ENCODE measurements around the gene SLC2A1.
"Not testable (repeated sequence)": the region's sequence is repeated elsewhere in the genome, so short reads cannot be mapped to it uniquely, and the experiment has no call there.

SLC2A1 gene

GRCh38 chr1:42923367-42924081 is 35.1 kb downstream of the SLC2A1 start:
- H3K9me3 ChIP-seq (ENCODE audit: control insufficient read depth in 5 of 5, low read length in 5 of 5), result no peaks in the 10 kb centered on the region
- H3K4me1 ChIP-seq (ENCODE audit: control insufficient read depth in 5 of 5, insufficient read depth in 5 of 5, low read length in 5 of 5), result peaks cover 0 to 16% (median 8%) of the 10 kb centered on the region in 5 donors
- H3K9ac ChIP-seq (ENCODE audit: low read length in 5 of 5), result peak overlapping the region in 3 of 5 donors; percentile 34 to 80 (median 53)
- peak overlapping the region; percentile 72 to 89 (median 83) for H3K4me3 ChIP-seq (ENCODE audit: low read depth in 1 of 5, low read length in 5 of 5)
- H3K27me3 ChIP-seq (ENCODE audit: control insufficient read depth in 5 of 5, insufficient read depth in 4 of 5, low read length in 5 of 5), result no peaks in the 10 kb centered on the region
- no peak overlapping the region for H3K27ac ChIP-seq (ENCODE audit: low read depth, low read length)
- H3K36me3 ChIP-seq (ENCODE audit: control insufficient read depth in 5 of 5, insufficient read depth in 5 of 5, low read length in 5 of 5), result peaks cover 0 to 17% (median 6%) of the 10 kb centered on the region in 5 donors

- H3K27me3 ChIP-seq (ENCODE audit: control insufficient read depth in 5 of 5, insufficient read depth in 4 of 5, low read length in 5 of 5), result no peaks in the 10 kb centered on the region
- no peak overlapping the region for H3K4me3 ChIP-seq (ENCODE audit: low read depth in 1 of 5, low read length in 5 of 5)
- no peak overlapping the region for H3K9ac ChIP-seq (ENCODE audit: low read length in 5 of 5)
- no peaks in the 10 kb centered on the region for H3K9me3 ChIP-seq (ENCODE audit: control insufficient read depth in 5 of 5, low read length in 5 of 5)
- no peak overlapping the region for H3K27ac ChIP-seq (ENCODE audit: low read depth, low read length)
- H3K4me1 ChIP-seq (ENCODE audit: control insufficient read depth in 5 of 5, insufficient read depth in 5 of 5, low read length in 5 of 5), result peaks cover 0 to 16% (median 8%) of the 10 kb centered on the region in 5 donors
- peaks cover 0 to 10% (median 5%) of the 10 kb centered on the region in 5 donors for H3K36me3 ChIP-seq (ENCODE audit: control insufficient read depth in 5 of 5, insufficient read depth in 5 of 5, low read length in 5 of 5)
Observed at GRCh38 chr1:42922687-42923366, 35.8 kb downstream of the SLC2A1 start.

GRCh38 chr1:42921769-42922168 is 36.9 kb downstream of the SLC2A1 start:
- no peaks in the 10 kb centered on the region for H3K27me3 ChIP-seq (ENCODE audit: control insufficient read depth in 5 of 5, insufficient read depth in 4 of 5, low read length in 5 of 5)
- H3K36me3 ChIP-seq (ENCODE audit: control insufficient read depth in 5 of 5, insufficient read depth in 5 of 5, low read length in 5 of 5), result peaks cover 0 to 2% (median 0%) of the 10 kb centered on the region in 5 donors
- H3K4me1 ChIP-seq (ENCODE audit: control insufficient read depth in 5 of 5, insufficient read depth in 5 of 5, low read length in 5 of 5), result peaks cover 0 to 16% (median 8%) of the 10 kb centered on the region in 5 donors
- no peaks in the 10 kb centered on the region for H3K9me3 ChIP-seq (ENCODE audit: control insufficient read depth in 5 of 5, low read length in 5 of 5)
- H3K4me3 ChIP-seq (ENCODE audit: low read depth in 1 of 5, low read length in 5 of 5), result no peak overlapping the region
- H3K9ac ChIP-seq (ENCODE audit: low read length in 5 of 5), result no peak overlapping the region
- no peak overlapping the region for H3K27ac ChIP-seq (ENCODE audit: low read depth, low read length)

DNA sequence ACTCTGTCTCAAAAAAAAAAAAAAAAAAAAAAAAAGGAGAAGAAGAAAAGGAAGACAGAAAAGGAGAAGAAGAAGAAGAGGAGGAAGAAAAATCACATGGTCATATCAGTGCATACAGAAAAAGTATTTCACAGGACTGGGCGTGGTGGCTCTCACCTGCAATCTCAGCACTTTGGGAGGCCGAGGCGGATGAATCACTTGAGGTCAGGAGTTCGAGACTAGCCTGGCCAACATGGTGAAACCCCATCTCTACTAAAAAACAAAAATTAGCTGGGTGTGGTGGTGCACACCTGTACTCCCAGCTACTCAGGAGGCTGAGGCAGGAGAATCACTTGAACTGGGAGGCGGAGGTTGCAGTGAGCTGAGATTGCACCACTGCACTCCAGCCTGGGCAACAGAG is 39.0 kb downstream of the SLC2A1 start:
- H3K4me3 ChIP-seq (ENCODE audit: low read depth in 1 of 5, low read length in 5 of 5); H3K27ac ChIP-seq (ENCODE audit: low read depth, low read length); H3K9ac ChIP-seq (ENCODE audit: low read length in 5 of 5); H3K27me3 ChIP-seq (ENCODE audit: control insufficient read depth in 5 of 5, insufficient read depth in 4 of 5, low read length in 5 of 5); H3K36me3 ChIP-seq (ENCODE audit: control insufficient read depth in 5 of 5, insufficient read depth in 5 of 5, low read length in 5 of 5); H3K9me3 ChIP-seq (ENCODE audit: control insufficient read depth in 5 of 5, low read length in 5 of 5): not testable (repeated sequence)
- H3K4me1 ChIP-seq (ENCODE audit: control insufficient read depth in 5 of 5, insufficient read depth in 5 of 5, low read length in 5 of 5), result peaks cover 0 to 12% (median 3%) of the 10 kb centered on the region in 5 donors

- Histone ChIP-seq H3K4me3 (ENCODE audit: low read depth in 1 of 5, low read length in 5 of 5) (no peak overlapping the region), H3K27ac (ENCODE audit: low read depth, low read length) (no peak overlapping the region), H3K36me3 (ENCODE audit: control insufficient read depth in 5 of 5, insufficient read depth in 5 of 5, low read length in 5 of 5) (no peaks in the 10 kb centered on the region), H3K4me1 (ENCODE audit: control insufficient read depth in 5 of 5, insufficient read depth in 5 of 5, low read length in 5 of 5) (no peaks in the 10 kb centered on the region), H3K27me3 (ENCODE audit: control insufficient read depth in 5 of 5, insufficient read depth in 4 of 5, low read length in 5 of 5) (no peaks in the 10 kb centered on the region), H3K9me3 (ENCODE audit: control insufficient read depth in 5 of 5, low read length in 5 of 5) (no peaks in the 10 kb centered on the region), H3K9ac (ENCODE audit: low read length in 5 of 5) (no peak overlapping the region)
Observed at GRCh38 chr1:42917241-42917495, 41.5 kb downstream of the SLC2A1 start.

DNA sequence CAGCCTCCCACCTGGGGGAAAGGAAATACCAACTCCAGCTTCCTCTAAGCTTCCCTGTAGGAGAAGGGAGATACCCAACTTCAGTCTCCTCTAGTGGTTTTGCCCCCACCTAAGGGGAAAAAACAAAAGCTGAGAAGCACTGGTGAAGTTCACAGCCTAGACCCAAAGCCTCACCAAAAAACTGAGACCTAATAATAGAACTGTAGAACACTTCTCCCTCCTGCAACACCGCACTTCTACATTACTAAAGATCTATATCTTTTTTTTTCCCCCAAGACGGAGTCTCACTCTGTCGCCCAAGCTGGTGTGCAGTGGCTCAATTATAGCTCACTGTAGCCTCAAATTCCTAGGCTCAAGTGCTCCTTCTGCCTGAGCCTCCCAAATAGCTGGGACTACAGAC is 43.2 kb downstream of the SLC2A1 start:
- Histone ChIP-seq H3K4me3 (ENCODE audit: low read depth in 1 of 5, low read length in 5 of 5) (no peak overlapping the region), H3K4me1 (ENCODE audit: control insufficient read depth in 5 of 5, insufficient read depth in 5 of 5, low read length in 5 of 5) (no peaks in the 10 kb centered on the region), H3K36me3 (ENCODE audit: control insufficient read depth in 5 of 5, insufficient read depth in 5 of 5, low read length in 5 of 5) (no peaks in the 10 kb centered on the region), H3K27ac (ENCODE audit: low read depth, low read length) (no peak overlapping the region), H3K9ac (ENCODE audit: low read length in 5 of 5) (no peak overlapping the region), H3K27me3 (ENCODE audit: control insufficient read depth in 5 of 5, insufficient read depth in 4 of 5, low read length in 5 of 5) (no peaks in the 10 kb centered on the region), H3K9me3 (ENCODE audit: control insufficient read depth in 5 of 5, low read length in 5 of 5) (no peaks in the 10 kb centered on the region)

DNA sequence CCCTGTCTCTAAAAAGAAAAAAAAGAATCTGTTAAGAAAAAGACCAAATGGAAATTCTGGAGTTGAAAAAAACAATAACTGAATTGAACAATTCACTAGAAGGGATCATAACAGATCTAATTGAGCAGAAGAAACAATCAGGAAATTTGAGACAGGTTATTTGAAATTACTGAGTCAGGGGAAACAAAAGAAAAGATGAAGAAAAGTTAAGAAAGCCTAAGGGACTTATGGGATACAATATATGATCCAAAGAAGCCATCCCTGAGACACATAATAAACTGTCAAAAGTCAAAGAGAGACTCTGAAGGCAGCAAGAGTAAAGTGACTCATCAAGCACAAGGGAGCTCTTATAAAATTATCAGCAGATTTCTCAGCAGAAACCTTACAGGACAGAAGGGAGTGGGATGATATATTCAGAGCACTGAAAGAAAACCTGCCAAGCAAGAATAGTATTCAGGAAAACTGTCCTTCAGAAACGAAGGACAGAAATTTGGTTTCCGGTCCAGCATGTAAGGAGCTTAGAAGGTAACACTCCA is 44.5 kb downstream of the SLC2A1 start:
- no peak overlapping the region for H3K27ac ChIP-seq (ENCODE audit: low read depth, low read length)
- H3K4me1 ChIP-seq (ENCODE audit: control insufficient read depth in 5 of 5, insufficient read depth in 5 of 5, low read length in 5 of 5), result no peaks in the 10 kb centered on the region
- H3K27me3 ChIP-seq (ENCODE audit: control insufficient read depth in 5 of 5, insufficient read depth in 4 of 5, low read length in 5 of 5), result no peaks in the 10 kb centered on the region
- no peak overlapping the region for H3K4me3 ChIP-seq (ENCODE audit: low read depth in 1 of 5, low read length in 5 of 5)
- no peaks in the 10 kb centered on the region for H3K9me3 ChIP-seq (ENCODE audit: control insufficient read depth in 5 of 5, low read length in 5 of 5)
- H3K36me3 ChIP-seq (ENCODE audit: control insufficient read depth in 5 of 5, insufficient read depth in 5 of 5, low read length in 5 of 5), result no peaks in the 10 kb centered on the region
- no peak overlapping the region for H3K9ac ChIP-seq (ENCODE audit: low read length in 5 of 5)

- Histone ChIP-seq H3K27me3 (ENCODE audit: control insufficient read depth in 5 of 5, insufficient read depth in 4 of 5, low read length in 5 of 5) (no peaks in the 10 kb centered on the region), H3K4me1 (ENCODE audit: control insufficient read depth in 5 of 5, insufficient read depth in 5 of 5, low read length in 5 of 5) (no peaks in the 10 kb centered on the region), H3K4me3 (ENCODE audit: low read depth in 1 of 5, low read length in 5 of 5) (no peak overlapping the region), H3K9me3 (ENCODE audit: control insufficient read depth in 5 of 5, low read length in 5 of 5) (no peaks in the 10 kb centered on the region), H3K27ac (ENCODE audit: low read depth, low read length) (no peak overlapping the region), H3K36me3 (ENCODE audit: control insufficient read depth in 5 of 5, insufficient read depth in 5 of 5, low read length in 5 of 5) (no peaks in the 10 kb centered on the region), H3K9ac (ENCODE audit: low read length in 5 of 5) (no peak overlapping the region)
Observed at GRCh38 chr1:42913426-42914091, 45.1 kb downstream of the SLC2A1 start.

DNA sequence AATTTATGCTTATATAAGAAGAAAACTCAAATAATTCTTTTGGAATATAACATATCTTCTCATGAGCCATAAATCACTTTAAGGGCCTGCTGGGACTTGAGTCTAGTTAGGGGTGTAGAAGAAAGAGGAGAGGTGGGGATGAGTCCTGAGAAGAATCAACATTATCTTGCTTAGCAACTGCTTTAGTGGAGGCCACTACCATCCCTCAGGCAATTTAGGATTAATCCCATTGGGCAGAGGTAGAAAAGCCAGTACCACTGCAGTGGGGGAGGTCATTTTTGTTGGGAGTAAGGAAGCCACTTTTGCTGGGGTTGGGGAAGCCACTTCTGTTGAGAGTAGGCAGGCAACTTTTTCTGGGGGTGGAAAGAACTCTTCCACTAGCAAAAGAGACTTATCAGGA is 47.7 kb downstream of the SLC2A1 start:
- Histone ChIP-seq H3K4me3 (ENCODE audit: low read depth in 1 of 5, low read length in 5 of 5) (no peak overlapping the region), H3K9ac (ENCODE audit: low read length in 5 of 5) (no peak overlapping the region), H3K27me3 (ENCODE audit: control insufficient read depth in 5 of 5, insufficient read depth in 4 of 5, low read length in 5 of 5) (no peaks in the 10 kb centered on the region), H3K4me1 (ENCODE audit: control insufficient read depth in 5 of 5, insufficient read depth in 5 of 5, low read length in 5 of 5) (no peaks in the 10 kb centered on the region), H3K36me3 (ENCODE audit: control insufficient read depth in 5 of 5, insufficient read depth in 5 of 5, low read length in 5 of 5) (no peaks in the 10 kb centered on the region), H3K27ac (ENCODE audit: low read depth, low read length) (no peak overlapping the region), H3K9me3 (ENCODE audit: control insufficient read depth in 5 of 5, low read length in 5 of 5) (no peaks in the 10 kb centered on the region)

GRCh38 chr1:42908046-42908445 is 50.6 kb downstream of the SLC2A1 start:
- Histone ChIP-seq H3K4me3 (ENCODE audit: low read depth in 1 of 5, low read length in 5 of 5) (no peak overlapping the region), H3K4me1 (ENCODE audit: control insufficient read depth in 5 of 5, insufficient read depth in 5 of 5, low read length in 5 of 5) (no peaks in the 10 kb centered on the region), H3K9me3 (ENCODE audit: control insufficient read depth in 5 of 5, low read length in 5 of 5) (no peaks in the 10 kb centered on the region), H3K27ac (ENCODE audit: low read depth, low read length) (no peak overlapping the region), H3K9ac (ENCODE audit: low read length in 5 of 5) (no peak overlapping the region), H3K27me3 (ENCODE audit: control insufficient read depth in 5 of 5, insufficient read depth in 4 of 5, low read length in 5 of 5) (no peaks in the 10 kb centered on the region), H3K36me3 (ENCODE audit: control insufficient read depth in 5 of 5, insufficient read depth in 5 of 5, low read length in 5 of 5) (no peaks in the 10 kb centered on the region)
